KMS-11 (cell line): ENCODE measurements around the gene SOCS1.

Experiments
- H2AFZ ChIP-seq: fragments of 200-600 bp; sonication (generic); 2 replicates; pipeline ENCODE4 v1.6.1; 2016; ENCODE audit warnings: antibody characterized with exemption, mixed run types, low read depth
- H3K27ac ChIP-seq: fragments of 200-600 bp; sonication (generic); 2 replicates; pipeline ENCODE4 v1.6.1; 2016; ENCODE audit warnings: mild to moderate bottlenecking, mixed run types
- H3K27me3 ChIP-seq: fragments of 200-600 bp; sonication (generic); 2 replicates; pipeline ENCODE4 v1.6.1; 2017; ENCODE audit warnings: mild to moderate bottlenecking, low read depth, mixed run types, moderate library complexity; ENCODE audit not compliant: insufficient read depth
- H3K36me3 ChIP-seq: fragments of 200-600 bp; sonication (generic); 2 replicates; pipeline ENCODE4 v1.6.1; 2017; ENCODE audit warnings: mild to moderate bottlenecking, mixed run types; ENCODE audit not compliant: insufficient read depth
- H3K4me1 ChIP-seq: fragments of 200-600 bp; sonication (generic); 2 replicates; pipeline ENCODE4 v1.6.1; 2016; ENCODE audit warnings: mild to moderate bottlenecking, low read depth, mixed run types; ENCODE audit not compliant: poor library complexity, severe bottlenecking
- H3K4me2 ChIP-seq: fragments of 200-600 bp; sonication (generic); 2 replicates; pipeline ENCODE4 v1.7.0; 2016; ENCODE audit warnings: mild to moderate bottlenecking, mixed run types
- H3K4me3 ChIP-seq: fragments of 200-600 bp; sonication (generic); IDR thresholded peaks from 2 replicates; pipeline ENCODE4 v1.6.1; 2017; ENCODE audit warnings: low read depth, low read length, mixed read lengths; ENCODE audit not compliant: insufficient read depth
- H3K79me2 ChIP-seq: fragments of 200-600 bp; sonication (generic); 2 replicates; pipeline ENCODE4 v1.6.1; 2016; ENCODE audit warnings: low read depth, mixed run types; ENCODE audit not compliant: insufficient read depth
- H3K9ac ChIP-seq: fragments of 200-600 bp; sonication (generic); 2 replicates; pipeline ENCODE4 v1.6.1; 2016; ENCODE audit warnings: mild to moderate bottlenecking, mixed run types
- H4K20me1 ChIP-seq: fragments of 200-600 bp; sonication (generic); 2 replicates; pipeline ENCODE4 v1.6.1; 2016; ENCODE audit warnings: mild to moderate bottlenecking, mixed run types; ENCODE audit not compliant: insufficient read depth
- TF ChIP-seq, protein P1 (sequence below): fragments of 200-600 bp; sonication (generic); conservative IDR thresholded peaks from 2 replicates; pipeline ENCODE4 v1.6.1; 2017; ENCODE audit warnings: low read depth, mild to moderate bottlenecking, antibody characterized with exemption, low read length, moderate library complexity, mixed read lengths

Gene SOCS1

GRCh38 chr16:11271610-11272009 is 15.6 kb upstream of the SOCS1 start:
- TF ChIP-seq, protein P1, sequence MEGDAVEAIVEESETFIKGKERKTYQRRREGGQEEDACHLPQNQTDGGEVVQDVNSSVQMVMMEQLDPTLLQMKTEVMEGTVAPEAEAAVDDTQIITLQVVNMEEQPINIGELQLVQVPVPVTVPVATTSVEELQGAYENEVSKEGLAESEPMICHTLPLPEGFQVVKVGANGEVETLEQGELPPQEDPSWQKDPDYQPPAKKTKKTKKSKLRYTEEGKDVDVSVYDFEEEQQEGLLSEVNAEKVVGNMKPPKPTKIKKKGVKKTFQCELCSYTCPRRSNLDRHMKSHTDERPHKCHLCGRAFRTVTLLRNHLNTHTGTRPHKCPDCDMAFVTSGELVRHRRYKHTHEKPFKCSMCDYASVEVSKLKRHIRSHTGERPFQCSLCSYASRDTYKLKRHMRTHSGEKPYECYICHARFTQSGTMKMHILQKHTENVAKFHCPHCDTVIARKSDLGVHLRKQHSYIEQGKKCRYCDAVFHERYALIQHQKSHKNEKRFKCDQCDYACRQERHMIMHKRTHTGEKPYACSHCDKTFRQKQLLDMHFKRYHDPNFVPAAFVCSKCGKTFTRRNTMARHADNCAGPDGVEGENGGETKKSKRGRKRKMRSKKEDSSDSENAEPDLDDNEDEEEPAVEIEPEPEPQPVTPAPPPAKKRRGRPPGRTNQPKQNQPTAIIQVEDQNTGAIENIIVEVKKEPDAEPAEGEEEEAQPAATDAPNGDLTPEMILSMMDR: no peak
- Histone ChIP-seq H3K27ac (no peak overlapping the region), H3K79me2 (no peaks in the 10 kb centered on the region), H2AFZ (no peak overlapping the region), H3K4me2 (no peak overlapping the region), H3K36me3 (no peaks in the 10 kb centered on the region), H4K20me1 (no peaks in the 10 kb centered on the region), H3K27me3 (peaks cover 9% of the 10 kb centered on the region; the same call in 1 of the 2 replicates), H3K4me1 (no peaks in the 10 kb centered on the region), H3K4me3 (no peak overlapping the region), H3K9ac (no peak overlapping the region)

DNA sequence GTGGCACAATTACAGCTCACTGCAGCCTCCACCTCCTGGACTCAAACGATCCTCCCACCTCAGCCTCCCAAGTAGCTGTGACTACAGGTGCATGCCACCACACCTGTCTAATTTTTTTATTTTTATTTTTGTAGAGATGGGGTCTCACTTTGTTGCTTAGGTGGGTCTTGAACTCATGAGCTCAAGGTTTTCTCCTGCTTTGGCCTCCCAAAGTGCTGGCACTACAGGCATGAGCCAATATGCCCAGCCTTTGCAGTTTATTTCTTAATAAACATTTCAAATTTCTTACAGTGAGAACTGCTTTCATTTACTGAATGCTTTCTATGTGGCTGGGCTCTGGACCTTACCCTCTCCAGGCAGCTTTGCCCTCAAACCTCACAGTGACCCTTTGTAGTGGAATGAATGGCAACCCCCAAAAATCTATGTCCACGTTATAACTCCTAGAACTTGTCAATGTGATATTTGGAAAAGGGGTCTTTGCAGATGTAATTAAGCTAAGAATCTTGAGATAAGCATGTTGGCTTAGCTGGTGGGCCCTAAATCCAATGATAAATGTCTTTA is 14.7 kb upstream of the SOCS1 start:
- H3K4me2 ChIP-seq: no peak overlapping the region
- H3K36me3 ChIP-seq: no peaks in the 10 kb centered on the region
- H4K20me1 ChIP-seq: no peaks in the 10 kb centered on the region

GRCh38 chr16:11268921-11269375 is 12.9 kb upstream of the SOCS1 start, which contains the start of gene TNP2:
Gene TNP2 (minus strand): TSS chr16:11269325. CDS start chr16:11269262, 63 bp downstream.
- H4K20me1 ChIP-seq: no peaks in the 10 kb centered on the region
- no peak within 1 kb of the TSS for H2AFZ ChIP-seq
- H3K27ac ChIP-seq: no peak within 1 kb of the TSS
- H3K9ac ChIP-seq: no peak within 1 kb of the TSS
- H3K4me1 ChIP-seq: no peaks in the 10 kb centered on the region
- no peaks in the 10 kb centered on the region for H3K36me3 ChIP-seq
- no peak within 1 kb of the TSS for H3K4me2 ChIP-seq
- TF ChIP-seq, protein P1: no peak
- peaks cover 4% of the 10 kb centered on the region; the same call in 1 of the 2 replicates for H3K27me3 ChIP-seq
- H3K79me2 ChIP-seq: no peaks in the 10 kb centered on the region
- no peak within 1 kb of the TSS for H3K4me3 ChIP-seq

More for the DNA sequence above, 14.7 kb upstream of the SOCS1 start:
- Histone ChIP-seq H3K79me2 (no peaks in the 10 kb centered on the region), H2AFZ (no peak overlapping the region), H3K4me1 (no peaks in the 10 kb centered on the region), H3K27me3 (peaks cover 7% of the 10 kb centered on the region; the same call in 1 of the 2 replicates), H3K9ac (no peak overlapping the region), H3K27ac (no peak overlapping the region), H3K4me3 (no peak overlapping the region)
- TF ChIP-seq, protein P1: no peak

DNA sequence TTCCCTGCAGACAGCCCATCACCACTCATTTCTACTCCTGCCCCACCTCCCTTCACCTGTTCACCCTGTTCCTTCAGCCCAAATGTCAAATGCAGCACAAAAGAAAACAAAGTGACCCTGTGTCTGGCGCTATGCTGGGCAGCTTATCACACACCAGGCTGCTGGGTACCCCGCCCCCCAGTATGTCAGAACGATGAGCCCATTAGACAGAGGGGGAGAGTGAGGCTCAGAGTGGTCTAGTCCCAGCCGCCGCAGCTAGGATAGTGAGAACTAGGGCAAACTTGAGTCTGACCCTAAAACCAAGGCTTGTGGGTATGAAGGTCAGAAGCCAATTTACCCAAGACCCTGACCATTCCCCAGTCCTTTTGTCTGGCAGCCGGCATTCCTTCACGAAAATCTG is 9.1 kb upstream of the SOCS1 start:
- TF ChIP-seq, protein P1: no peak
- Histone ChIP-seq H3K4me1 (no peaks in the 10 kb centered on the region), H4K20me1 (no peaks in the 10 kb centered on the region), H3K79me2 (no peaks in the 10 kb centered on the region), H2AFZ (no peak overlapping the region), H3K4me3 (no peak overlapping the region), H3K27ac (no peak overlapping the region), H3K4me2 (no peak overlapping the region), H3K27me3 (peaks cover 2% of the 10 kb centered on the region; the same call in 1 of the 2 replicates), H3K9ac (no peak overlapping the region), H3K36me3 (no peaks in the 10 kb centered on the region)
